Measurements from ENCODE around the gene ASIC1. TPM values are rescaled to one million over a fixed set of nuclear protein-coding genes. Genes with fewer than 3 reads are reported as not detected.

ASIC1 gene
- total and polyA plus RNA-seq, 2 of the 4 experiments (the other 2 are of a cell fraction), result 1.6 to 9.9 TPM

DNA sequence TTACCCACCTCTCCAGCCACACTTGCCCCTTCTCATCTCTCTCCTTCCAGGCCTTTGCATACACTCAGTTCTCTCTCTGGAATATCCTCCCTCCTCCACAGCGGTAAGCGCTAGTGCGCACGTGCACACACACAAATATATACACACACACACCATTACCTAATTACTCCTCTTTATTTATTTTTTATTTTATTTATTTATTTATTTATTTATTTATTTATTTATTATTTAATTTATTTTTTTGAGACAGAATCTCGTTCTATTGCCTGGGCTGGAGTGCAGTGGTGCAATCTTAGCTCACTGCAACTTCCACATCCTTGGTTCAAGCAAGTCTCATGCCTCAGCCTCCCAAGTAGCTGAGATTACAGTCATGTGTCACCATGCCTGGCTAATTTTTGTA lies 11.7 kb downstream of the ASIC1 start (continued):
- TF ChIP-seq SMC3 (IDR thresholded peaks at IDR 0.05; ENCODE audit: low read depth, low read length), result no peak

DNA sequence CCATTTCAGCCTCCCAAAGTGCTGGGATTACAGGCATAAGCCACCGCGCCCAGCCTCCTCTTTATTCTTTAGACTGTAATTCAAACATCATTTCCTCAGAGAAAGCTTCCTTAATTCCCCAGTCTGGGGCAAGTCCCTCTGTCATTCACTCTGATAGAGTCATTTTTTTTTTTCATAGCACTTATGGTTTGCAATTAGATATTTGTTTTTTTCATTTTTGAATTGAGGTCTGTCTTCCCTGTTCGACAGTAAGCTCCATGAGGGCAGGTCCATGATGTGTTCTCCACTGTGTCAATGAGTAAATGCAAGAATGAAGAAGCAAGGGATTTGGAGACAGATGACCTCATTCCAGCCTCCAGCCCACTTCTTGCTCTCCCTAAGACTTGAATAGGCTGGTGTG lies 12.1 kb downstream of the ASIC1 start:
- Histone ChIP-seq H4K91ac (ENCODE audit: insufficient read depth, low read depth, low read length) (no peak overlapping the region), H3K9ac (ENCODE audit: low read depth, low read length) (no peak overlapping the region), H3K4me2 (ENCODE audit: low read depth, low read length) (no peak overlapping the region), H3K27ac (ENCODE audit: insufficient read depth, low read length) (no peak overlapping the region), H2AK9ac (replicated peaks; ENCODE audit: low read depth, low read length, poor library complexity) (no peak overlapping the region), H2BK5ac (ENCODE audit: low read depth, low read length, poor library complexity, severe bottlenecking) (no peak overlapping the region), H3K9me1 (ENCODE audit: insufficient read depth, low read length) (0 out of 2 replicates have a peak, but pooled peaks cover 7% of the 10 kb centered on the region), H3K56ac (ENCODE audit: extremely low read depth, insufficient read depth, low read length) (no peak overlapping the region), H3K23ac (ENCODE audit: low read depth, low read length) (no peak overlapping the region), H4K8ac (ENCODE audit: low read depth in 2 of 2, low read length in 2 of 2) (no peak overlapping the region), H2BK15ac (ENCODE audit: low read depth, low read length) (no peak overlapping the region), H3K4me1 (ENCODE audit: control insufficient read depth, insufficient read depth, low read length) (peaks cover 8% of the 10 kb centered on the region), H3K14ac (replicated peaks; ENCODE audit: low read depth, low read length) (no peak overlapping the region), H3K4me3 (ENCODE audit: insufficient read depth, low read depth, low read length) (no peak overlapping the region), H3K27me3 (ENCODE audit: control insufficient read depth, insufficient read depth, low read length) (no peaks in the 10 kb centered on the region), H2AK5ac (ENCODE audit: low read depth, low read length) (no peak overlapping the region), H3K36me3 (ENCODE audit: control insufficient read depth, insufficient read depth, low read length) (no peaks in the 10 kb centered on the region), H3K9me3 (ENCODE audit: control insufficient read depth, insufficient read depth, low read length) (no peaks in the 10 kb centered on the region), H4K20me1 (ENCODE audit: insufficient read depth, low read length) (no peaks in the 10 kb centered on the region; the same call in 1 of the 2 replicates), H2BK20ac (ENCODE audit: low read depth, low read length) (no peak overlapping the region), H3K4ac (ENCODE audit: low read depth, low read length) (no peak overlapping the region), H2AFZ (replicated peaks; ENCODE audit: low read length, poor library complexity) (no peak overlapping the region), H2BK120ac (ENCODE audit: low read depth, low read length) (no peak overlapping the region), H3K79me1 (ENCODE audit: low read depth in 1 of 2, low read length in 2 of 2) (no peaks in the 10 kb centered on the region), H4K5ac (ENCODE audit: low read depth, low read length) (no peak overlapping the region), H3K18ac (ENCODE audit: low read depth, low read length) (no peak overlapping the region)
- in situ Hi-C loops (cut with MboI; ENCODE audit: low sequenced_read_pairs) (loop anchor here (5.0 kb wide), 1 partner anchor 292 kb away; no protein-coding TSS in a partner anchor), intact Hi-C loops (cut with micrococcal nuclease) (no loop called here), dilution Hi-C loops (cut with HindIII; ENCODE audit: low sequenced_read_pairs, unreplicated experiment) (no loop called here)
- CTCF ChIA-PET, result interaction anchor here (1.0 to 2.1 kb wide), 2 partner anchors 95 to 102 kb away, joined by 6 to 33 read pairs; no protein-coding TSS in a partner anchor
- ATAC-seq (ENCODE audit: low read depth) (no peak), DNase-seq (no peak)
- no CpG with 5 or more reads among the region's 3 CpGs for WGBS, 2 experiments (ENCODE audit: extremely low coverage in 2 of 2, insufficient read length in 1 of 2)
- BruUV-seq (replicated peaks), result no TSS peak
- TF ChIP-seq MXI1 (IDR thresholded peaks at IDR 0.05; ENCODE audit: borderline replicate concordance, low read depth, low read length) (no peak), NFE2L2 (IDR thresholded peaks at IDR 0.05; ENCODE audit: low read depth, low read length) (no peak)
- POLR2A ChIA-PET (ENCODE audit: unreplicated experiment), result no interaction called here

Data from IMR-90 (cell line).